Prostate gland (tissue), 2 donors: ENCODE results near the gene RAB35. TPM values are rescaled to one million over a fixed set of nuclear protein-coding genes. Genes with fewer than 3 reads are reported as not detected.

Experiments used
- DNase-seq: peaks from one replicate; pipeline ENCODE4 v3.0.0-alpha.2; 2019; ENCODE audit warnings: low spot score
- H3K27ac ChIP-seq, 2 donors: fragments of 200-600 bp; sonication (generic); 2 replicates each; pipeline ENCODE4 v1.5.1; 2017 to 2019
- H3K27me3 ChIP-seq: fragments of 200-600 bp; sonication (generic); replicated peaks from 2 replicates; pipeline ENCODE4 v1.5.1; 2019; ENCODE audit not compliant: insufficient read depth
- H3K36me3 ChIP-seq, 2 donors: fragments of 200-600 bp; sonication (generic); 1 replicate in 1 of 2; 2 replicates in 1 of 2; pipeline versions ENCODE4 v1.5.1 to v1.8.1; 2017 to 2019
- H3K4me1 ChIP-seq: fragments of 200-600 bp; sonication (generic); replicated peaks from 2 replicates; pipeline ENCODE4 v1.5.1; 2019
- H3K4me3 ChIP-seq, 2 donors: fragments of 200-600 bp; sonication (generic); 2 replicates each; pipeline ENCODE4 v1.5.1; 2017 to 2019
- H3K9me3 ChIP-seq: fragments of 200-600 bp; sonication (generic); 2 replicates; pipeline ENCODE4 v1.5.1; 2017
- CTCF ChIP-seq, 4 experiments: fragments of 200-600 bp in 2 of 4; fragments of 450-650 bp in 2 of 4; sonication (generic) in 2 of 4; IDR thresholded peaks; 1 replicate in 3 of 4; 2 replicates in 1 of 4; pipeline ENCODE4 v1.5.1; 2016 to 2019; ENCODE audit warnings: antibody characterized with exemption in 4 of 4, mild to moderate bottlenecking in 2 of 4, moderate library complexity in 2 of 4
- POLR2A ChIP-seq: fragments of 450-650 bp; IDR thresholded peaks from one replicate; pipeline ENCODE4 v1.6.1; 2016; ENCODE audit warnings: antibody characterized with exemption, mild to moderate bottlenecking
- POLR2AphosphoS5 ChIP-seq: sonication (generic); formaldehyde crosslinking; IDR thresholded peaks from one replicate; pipeline ENCODE4 v1.6.1; 2017; ENCODE audit warnings: antibody characterized with exemption
- WGBS: methylation state at CpG from one replicate; pipeline ENCODE4 v1.1.5; 2018; 5-methylcytosine and 5-hydroxymethylcytosine counted together
- intact Hi-C: fragments of 100-400 bp; cut with DNase I; formaldehyde crosslinking; loops from one replicate; pipeline ENCODE4 v1.14.2; 2022
- total RNA-seq, 2 donors: library from RNA; depleted of rRNA; stranded (reverse); fragments of >200 nt; gene quantifications; one replicate each; pipeline ENCODE4 v1.1.0, GENCODE V29; 2016

Gene RAB35
- total RNA-seq, 2 donors from 2014 or later, result 26.6 to 41.1 TPM

DNA sequence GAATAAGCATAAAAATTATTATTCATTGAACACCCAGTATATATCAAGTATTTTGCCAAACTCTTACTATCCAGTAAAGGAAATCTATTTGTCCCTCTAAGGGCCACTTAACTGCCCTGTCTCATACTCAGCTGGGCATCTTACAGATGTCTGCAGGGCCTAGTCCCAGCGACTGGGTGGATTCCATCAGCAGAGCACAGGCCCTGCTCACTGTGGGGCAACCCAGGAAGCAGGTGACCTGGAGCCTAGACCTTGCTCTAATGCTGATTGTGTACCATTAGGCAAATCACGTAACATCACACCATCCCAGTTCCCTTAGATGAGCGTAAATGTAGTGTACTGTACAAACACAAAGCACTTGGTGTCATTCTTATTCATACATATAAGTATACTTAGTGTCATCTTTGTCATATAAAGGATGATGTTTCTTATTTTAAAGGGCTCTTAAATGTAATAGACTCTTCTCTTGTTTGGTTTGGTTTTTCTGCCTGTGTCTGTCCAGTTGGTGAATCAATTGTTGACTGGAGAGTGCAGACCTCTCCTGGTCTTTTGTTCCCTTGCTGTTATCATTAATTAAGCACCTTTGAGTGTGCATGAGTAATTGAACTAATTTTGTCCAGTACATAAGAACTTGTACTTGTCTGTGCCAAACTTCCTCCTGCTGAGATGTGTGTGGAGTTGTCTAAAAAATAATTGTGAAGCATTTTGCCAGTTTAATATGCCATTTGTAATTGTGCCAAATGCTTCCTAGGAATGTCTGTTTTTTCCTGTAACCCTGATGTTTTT lies 49.3 kb downstream of the RAB35 start:
- TF ChIP-seq CTCF (IDR thresholded peaks at IDR 0.05) (no peak), POLR2A (no peak), POLR2AphosphoS5 (no peak)
- H3K36me3 ChIP-seq, result no peaks in the 10 kb centered on the region
- DNase-seq, result no peak
- no peaks in the 10 kb centered on the region for H3K9me3 ChIP-seq
- no peaks in the 10 kb centered on the region for H3K27me3 ChIP-seq
- H3K4me1 ChIP-seq, result no peaks in the 10 kb centered on the region
- no peak overlapping the region for H3K27ac ChIP-seq
- intact Hi-C loops, result no loop called here
- 50% methylated on average over 3 of the region's 3 CpGs for WGBS
- H3K4me3 ChIP-seq, result no peak overlapping the region

DNA sequence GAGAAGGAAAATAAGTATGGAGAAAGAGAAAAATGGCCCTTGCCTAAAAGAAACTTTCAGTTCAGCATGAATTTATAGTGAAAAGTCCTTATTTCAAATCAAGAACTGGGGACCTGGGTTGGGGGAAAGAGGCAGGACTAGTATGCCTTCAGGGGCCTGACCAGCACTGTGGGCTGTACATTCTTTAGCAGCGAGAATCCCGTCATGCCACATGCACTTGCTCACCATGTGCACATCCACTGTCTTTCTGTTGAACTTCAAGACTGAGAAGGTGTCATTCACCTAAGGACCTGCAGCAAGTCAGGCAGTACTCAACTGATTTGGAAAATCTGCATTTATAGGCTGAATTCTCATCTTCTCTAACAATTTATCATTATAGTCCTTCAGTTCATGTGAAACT lies 50.2 kb downstream of the RAB35 start:
- Histone ChIP-seq H3K27me3 (no peaks in the 10 kb centered on the region), H3K9me3 (no peaks in the 10 kb centered on the region), H3K4me3 (no peak overlapping the region), H3K36me3 (no peaks in the 10 kb centered on the region), H3K27ac (no peak overlapping the region), H3K4me1 (no peaks in the 10 kb centered on the region)
- no peak for DNase-seq
- no peak for TF ChIP-seq POLR2A
- TF ChIP-seq CTCF (IDR thresholded peaks at IDR 0.05), result no peak
- 91% methylated on average over 2 of the region's 2 CpGs for WGBS
- intact Hi-C loops, result no loop called here

DNA sequence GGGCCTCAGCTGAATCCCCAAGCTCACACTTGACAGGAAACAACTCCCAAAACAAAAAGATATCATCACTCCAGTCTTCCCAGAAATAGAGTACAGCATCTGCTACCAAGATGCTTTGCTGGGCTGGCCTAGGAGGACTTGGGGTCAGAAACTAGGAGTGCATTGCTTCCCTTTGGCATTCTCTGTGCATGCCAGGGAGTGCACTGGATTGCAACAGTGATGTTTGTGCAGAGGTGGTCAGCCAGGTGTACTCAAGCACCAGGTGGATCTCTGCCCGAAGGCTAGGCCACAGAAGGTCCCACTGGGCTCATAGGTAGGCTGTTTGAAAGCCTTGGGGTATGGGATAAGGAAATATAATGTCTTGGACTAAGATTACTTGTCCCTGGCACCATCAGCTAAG lies 51.1 kb downstream of the RAB35 start:
- no peaks in the 10 kb centered on the region for H3K4me1 ChIP-seq
- TF ChIP-seq POLR2A (no peak), CTCF (IDR thresholded peaks at IDR 0.05) (no peak), POLR2AphosphoS5 (no peak)
- no peaks in the 10 kb centered on the region for H3K27me3 ChIP-seq
- 100% methylated on average over 1 of the region's 1 CpG for WGBS
- no peaks in the 10 kb centered on the region for H3K9me3 ChIP-seq
- no peaks in the 10 kb centered on the region for H3K36me3 ChIP-seq
- H3K4me3 ChIP-seq, result no peak overlapping the region
- DNase-seq, result no peak
- H3K27ac ChIP-seq, result no peak overlapping the region
- intact Hi-C loops, result no loop called here

GRCh38 chr12:120064054-120064940 lies 52.3 kb downstream of the RAB35 start:
- TF ChIP-seq POLR2AphosphoS5 (no peak), CTCF (IDR thresholded peaks at IDR 0.05) (no peak), POLR2A (no peak)
- DNase-seq, result no peak
- intact Hi-C loops, result no loop called here
- Histone ChIP-seq H3K36me3 (no peaks in the 10 kb centered on the region), H3K9me3 (no peaks in the 10 kb centered on the region), H3K4me1 (no peaks in the 10 kb centered on the region), H3K27ac (no peak overlapping the region), H3K4me3 (no peak overlapping the region), H3K27me3 (no peaks in the 10 kb centered on the region)
- WGBS, result 72% methylated on average over 16 of the region's 16 CpGs
